ENCODE results near the gene UGT1A4.

The UGT1A4 gene

DNA sequence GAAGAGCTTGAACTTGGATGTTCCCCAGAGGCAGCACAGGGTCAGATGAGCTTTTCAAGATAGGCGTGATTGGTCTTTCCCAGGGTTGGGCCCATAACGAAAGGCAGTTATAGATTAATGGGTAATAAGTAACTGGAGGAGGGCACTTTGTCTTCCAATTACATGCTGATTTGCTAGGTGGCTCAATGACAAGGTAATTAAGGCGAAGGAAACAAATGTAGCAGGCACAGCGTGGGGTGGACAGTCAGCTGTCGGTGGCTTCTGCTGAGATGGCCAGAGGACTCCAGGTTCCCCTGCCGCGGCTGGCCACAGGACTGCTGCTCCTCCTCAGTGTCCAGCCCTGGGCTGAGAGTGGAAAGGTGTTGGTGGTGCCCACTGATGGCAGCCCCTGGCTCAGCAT, at the start of gene UGT1A4:
UGT1A4 (plus strand) TSS at position 185 of the 400 bp plus-strand sequence; CDS start at position 270, 85 bp downstream.
- DNase-seq = no peak

DNA sequence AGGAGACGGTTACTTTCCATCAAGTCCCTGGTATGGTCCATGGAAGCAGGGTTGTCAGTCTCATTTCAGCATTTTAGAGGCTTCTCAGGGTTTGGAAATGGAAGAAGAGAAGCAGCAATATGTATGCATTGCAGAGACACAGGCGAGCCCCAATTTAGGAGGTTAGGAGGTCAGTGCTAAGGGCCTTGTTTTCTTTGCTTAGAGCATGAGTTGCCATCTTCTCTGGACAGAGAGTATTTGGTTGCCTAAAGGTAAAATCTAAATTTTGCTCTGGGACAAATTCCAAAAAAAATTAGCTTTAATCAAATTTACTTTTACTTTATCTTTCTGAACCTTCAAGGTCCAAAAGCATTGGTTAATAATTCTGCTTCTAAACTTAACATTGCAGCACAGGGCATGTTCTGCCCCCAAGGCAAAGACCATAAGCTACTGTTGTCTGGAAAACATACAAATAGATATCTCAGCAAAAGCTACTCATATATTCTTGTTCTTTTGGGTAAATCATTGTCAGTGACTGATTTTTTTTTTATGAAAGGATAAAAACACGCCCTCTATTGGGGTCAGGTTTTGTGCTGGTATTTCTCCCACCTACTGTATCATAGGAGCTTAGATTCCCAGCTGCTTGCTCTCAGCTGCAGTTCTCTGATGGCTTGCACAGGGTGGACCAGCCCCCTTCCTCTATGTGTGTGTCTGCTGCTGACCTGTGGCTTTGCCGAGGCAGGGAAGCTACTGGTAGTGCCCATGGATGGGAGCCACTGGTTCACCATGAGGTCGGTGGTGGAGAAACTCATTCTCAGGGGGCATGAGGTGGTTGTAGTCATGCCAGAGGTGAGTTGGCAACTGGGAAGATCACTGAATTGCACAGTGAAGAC, 47.0 kb upstream of the UGT1A4 start, which contains the start of gene UGT1A9:
UGT1A9 (plus strand) TSS at position 609 of the 872 bp plus-strand sequence; CDS start at position 646, 37 bp downstream.
- no peak for DNase-seq

GRCh38 chr2:233672886-233673285, 45.6 kb upstream of the UGT1A4 start:
- DNase-seq = no peak

DNA sequence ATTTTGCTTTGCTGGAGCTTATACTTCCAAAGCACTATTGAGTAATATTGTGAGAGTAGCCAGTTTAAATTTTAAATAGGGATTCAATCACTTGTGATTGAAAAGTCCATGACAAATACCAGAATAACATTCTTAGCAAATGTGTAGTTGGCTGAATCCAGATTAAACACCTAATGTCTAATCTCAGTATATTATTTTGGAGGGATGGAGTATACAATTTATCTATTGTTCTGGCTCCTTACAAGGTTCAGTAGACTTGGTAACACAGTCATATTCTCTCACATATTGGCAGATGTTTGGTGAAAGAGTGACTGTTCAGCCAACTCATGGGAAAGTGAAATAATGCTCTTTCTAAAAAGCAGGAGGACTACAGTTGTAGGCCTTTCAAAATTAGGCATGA, 44.6 kb upstream of the UGT1A4 start:
- no peak for DNase-seq

- DNase-seq = no peak
Observed at GRCh38 chr2:233674314-233674713, 44.2 kb upstream of the UGT1A4 start.

DNA sequence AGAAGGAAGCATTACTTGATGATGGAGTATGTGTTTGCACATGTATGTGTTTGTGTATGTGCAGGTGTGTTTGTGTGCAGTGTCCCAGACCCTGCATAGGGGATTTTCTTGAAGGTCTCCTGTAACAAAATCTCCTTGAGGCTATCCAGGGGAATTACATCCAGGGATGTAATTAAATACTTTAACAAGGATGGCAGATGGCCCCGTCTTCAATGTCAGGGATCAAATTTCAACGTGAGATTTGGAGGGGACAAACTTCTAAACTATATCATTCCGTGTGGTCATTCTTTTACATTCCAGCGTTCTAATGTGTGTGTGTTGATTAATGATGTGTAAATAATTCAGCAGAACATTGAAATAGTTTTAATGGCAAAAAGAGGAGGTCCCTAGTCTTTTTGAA, 43.5 kb upstream of the UGT1A4 start:
- no peak for DNase-seq

DNA sequence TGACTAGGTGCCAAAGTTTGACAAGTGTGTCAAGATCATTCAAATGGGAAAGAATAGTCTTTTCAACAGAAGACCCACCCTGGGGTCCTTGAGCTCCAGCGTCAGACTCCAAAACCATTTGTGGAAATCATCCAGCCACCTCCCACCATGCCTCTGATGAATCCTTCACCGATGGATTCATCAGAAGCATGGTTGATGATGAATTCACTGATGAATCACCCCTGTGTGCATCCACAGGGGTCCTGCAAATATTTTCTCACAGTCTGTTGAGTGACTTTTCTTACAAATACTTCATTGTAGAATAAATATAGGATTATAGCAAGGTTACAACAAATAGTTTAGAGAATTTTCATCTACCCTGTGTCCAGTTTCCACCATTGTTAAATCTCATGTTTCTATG, 42.5 kb upstream of the UGT1A4 start:
- DNase-seq = no peak

- no peak for DNase-seq
Observed at GRCh38 chr2:233679196-233679595, 39.3 kb upstream of the UGT1A4 start.

GRCh38 chr2:233680361-233681045, 38.0 kb upstream of the UGT1A4 start:
- no peak for DNase-seq

DNA sequence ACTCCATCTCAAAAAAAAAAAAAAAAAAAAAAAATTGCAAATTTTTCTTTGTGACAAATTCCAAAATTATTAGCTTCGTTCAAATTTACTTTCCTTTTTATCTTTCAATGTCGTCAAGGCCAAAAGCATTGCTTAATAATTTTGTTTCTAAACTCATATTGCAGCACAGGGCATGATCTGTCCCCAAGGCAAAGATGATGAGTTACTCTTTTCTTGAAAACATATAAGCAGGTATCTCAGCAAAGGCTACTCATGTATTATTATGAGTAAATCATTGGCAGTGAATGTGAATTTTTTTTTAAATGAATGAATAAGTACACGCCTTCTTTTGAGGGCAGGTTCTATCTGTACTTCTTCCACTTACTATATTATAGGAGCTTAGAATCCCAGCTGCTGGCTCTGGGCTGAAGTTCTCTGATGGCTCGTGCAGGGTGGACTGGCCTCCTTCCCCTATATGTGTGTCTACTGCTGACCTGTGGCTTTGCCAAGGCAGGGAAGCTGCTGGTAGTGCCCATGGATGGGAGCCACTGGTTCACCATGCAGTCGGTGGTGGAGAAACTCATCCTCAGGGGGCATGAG, 36.9 kb upstream of the UGT1A4 start, which contains the start of gene UGT1A7:
UGT1A7 (plus strand) TSS at position 381 of the 579 bp plus-strand sequence; CDS start at position 418, 37 bp downstream.
- DNase-seq = no peak

GRCh38 chr2:233684640-233685039, 33.9 kb upstream of the UGT1A4 start:
- DNase-seq = no peak

GRCh38 chr2:233686928-233687327, 31.6 kb upstream of the UGT1A4 start:
- DNase-seq = no peak

DNA sequence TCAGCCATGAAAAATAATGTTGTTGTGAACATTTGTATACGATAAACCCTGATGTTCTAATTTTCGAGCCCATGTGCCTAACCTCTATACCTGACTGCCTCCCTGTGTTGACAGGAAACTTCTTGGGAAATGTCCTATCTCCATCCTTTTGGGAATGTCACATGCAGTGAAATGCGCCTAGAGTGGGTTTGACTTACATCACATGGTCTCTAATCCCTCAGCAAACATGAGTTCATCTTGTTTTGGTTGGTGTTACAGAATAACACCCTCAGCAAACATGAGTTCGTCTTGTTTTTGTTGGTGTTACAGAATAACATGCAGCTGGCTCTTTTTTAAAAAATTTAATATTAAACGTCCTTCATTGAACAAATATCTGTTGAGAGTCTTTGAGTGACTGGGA, 30.2 kb upstream of the UGT1A4 start:
- DNase-seq = no peak

DNA sequence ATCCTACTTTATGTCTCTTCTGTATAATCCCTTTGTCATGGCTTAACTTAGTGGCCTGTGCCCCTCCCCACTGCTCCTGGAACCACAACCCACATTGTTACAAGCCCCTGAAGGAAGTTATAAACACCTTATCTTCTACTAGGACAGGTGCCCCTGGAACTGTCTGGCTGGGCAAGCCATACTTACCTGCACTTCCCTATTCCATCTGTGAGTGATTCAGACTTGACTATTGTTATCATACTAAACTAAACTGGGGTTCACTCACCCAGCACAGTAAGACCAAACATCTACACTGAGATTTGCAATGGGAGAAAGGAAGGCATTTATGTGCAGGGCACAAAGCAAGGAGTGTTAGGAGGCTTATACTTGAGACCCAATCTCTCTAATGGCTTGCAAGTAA, 29.5 kb upstream of the UGT1A4 start:
- no peak for DNase-seq

DNA sequence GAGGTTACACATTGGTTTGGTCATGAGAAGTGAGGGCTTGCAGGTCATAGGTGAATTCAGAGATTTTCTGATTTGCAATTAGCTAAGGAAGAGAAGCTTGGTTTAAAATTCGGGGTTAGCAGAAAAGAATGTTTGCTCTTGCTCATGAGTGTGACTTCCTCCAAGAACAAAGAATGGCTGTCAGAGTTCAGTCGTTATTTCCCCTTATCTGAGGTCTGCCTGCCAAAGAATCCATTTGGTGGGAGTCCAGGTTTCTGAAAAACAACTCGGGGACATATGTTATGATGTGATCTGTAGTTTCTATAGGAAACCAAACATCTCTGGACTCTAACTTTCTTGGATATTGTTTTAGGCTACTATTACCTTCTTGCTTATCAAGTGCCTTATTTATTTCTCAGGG, 29.0 kb upstream of the UGT1A4 start:
- no peak for DNase-seq

GRCh38 chr2:233690444-233690843, 28.1 kb upstream of the UGT1A4 start:
- DNase-seq = no peak

DNA sequence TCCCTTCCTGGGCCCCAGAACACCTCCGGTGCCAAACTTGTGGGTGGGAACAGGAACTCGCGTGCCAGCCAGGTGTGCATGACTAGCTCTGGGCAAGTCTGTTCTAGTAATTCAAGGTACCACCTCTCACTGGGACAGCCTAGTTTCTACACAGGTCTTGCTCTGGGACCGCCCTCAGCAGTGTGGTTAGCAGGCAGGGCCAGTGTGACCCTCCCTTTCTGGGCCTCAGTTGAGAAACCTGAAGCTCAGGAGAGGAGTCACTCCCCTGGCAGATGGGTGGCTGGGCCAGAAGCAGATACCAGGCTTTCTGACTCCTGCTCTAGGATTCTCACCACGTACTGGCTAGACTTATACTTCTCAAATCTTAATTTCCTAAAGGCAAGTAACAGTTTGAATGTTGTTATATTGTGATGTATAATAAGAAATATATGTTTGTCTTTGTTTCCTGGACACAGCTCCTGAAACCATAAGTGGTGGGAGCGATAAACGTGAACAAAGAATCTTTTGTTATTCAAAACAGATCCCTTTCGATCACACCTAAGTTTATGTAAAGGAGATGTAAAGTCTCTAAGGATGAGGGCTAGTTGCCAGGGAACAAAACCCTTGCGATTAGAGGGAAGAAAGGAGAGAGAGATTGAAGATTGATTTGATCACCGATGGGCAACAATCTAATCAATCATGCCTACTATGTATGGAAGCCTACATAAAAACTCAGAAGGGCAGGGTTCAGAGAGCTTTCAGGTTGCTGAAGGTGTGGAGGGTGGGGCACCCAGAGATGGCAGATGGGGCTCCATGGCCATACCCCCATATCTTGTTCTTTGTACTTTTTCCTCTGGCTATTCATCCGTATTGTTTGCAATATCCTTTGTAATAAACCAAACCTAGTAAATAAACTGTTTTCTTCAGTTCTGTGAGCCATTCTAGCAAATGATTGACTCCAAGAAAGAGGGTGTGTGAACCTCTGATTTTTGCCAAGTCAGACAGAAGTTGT, 26.8 kb upstream of the UGT1A4 start:
- DNase-seq = no peak

GRCh38 chr2:233692648-233693047, 25.9 kb upstream of the UGT1A4 start, which contains the start of gene UGT1A6:
UGT1A6 (plus strand) TSS chr2:233692890; CDS start chr2:233693005, 115 bp downstream.
- no peak for DNase-seq

DNA sequence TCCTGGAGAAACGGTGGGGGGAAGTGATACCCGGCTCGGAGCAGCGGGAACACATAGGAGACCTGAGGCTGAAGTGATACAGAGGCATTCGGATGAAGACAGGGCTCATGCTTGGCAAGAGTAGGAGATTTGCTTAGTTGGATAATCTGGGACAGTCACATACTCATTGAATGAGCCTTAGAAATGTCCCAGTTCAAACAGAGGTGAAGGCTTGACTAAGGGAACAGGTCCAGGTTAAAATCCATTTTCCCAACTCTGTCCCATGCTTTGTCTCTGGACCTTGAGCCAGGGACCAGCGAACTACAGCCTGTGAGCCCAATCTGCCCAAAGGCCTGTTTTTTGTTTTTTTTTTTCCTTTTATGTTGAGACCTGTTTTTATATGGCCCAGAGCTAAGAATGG, 24.6 kb upstream of the UGT1A4 start:
- DNase-seq = no peak

DNA sequence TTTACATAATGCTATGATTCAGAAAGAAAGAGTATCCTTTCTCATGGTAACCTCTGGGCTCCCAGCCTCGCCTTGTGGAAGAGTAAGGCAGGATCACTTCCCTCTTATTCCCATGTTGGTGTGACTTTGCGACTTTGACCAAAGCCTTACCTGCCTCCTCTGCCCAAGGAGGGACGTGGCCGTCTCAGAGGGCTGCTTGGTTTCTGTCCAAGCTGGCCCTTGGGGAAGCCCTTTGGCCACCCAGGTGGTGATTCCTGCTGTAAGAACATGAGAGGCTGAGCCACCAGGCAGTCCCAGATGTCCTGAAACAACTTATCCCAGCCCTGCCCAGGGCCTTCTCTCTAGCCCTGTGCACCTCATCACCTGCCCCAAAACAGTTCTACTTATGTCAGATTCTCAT, 19.8 kb upstream of the UGT1A4 start:
- DNase-seq = no peak

DNA sequence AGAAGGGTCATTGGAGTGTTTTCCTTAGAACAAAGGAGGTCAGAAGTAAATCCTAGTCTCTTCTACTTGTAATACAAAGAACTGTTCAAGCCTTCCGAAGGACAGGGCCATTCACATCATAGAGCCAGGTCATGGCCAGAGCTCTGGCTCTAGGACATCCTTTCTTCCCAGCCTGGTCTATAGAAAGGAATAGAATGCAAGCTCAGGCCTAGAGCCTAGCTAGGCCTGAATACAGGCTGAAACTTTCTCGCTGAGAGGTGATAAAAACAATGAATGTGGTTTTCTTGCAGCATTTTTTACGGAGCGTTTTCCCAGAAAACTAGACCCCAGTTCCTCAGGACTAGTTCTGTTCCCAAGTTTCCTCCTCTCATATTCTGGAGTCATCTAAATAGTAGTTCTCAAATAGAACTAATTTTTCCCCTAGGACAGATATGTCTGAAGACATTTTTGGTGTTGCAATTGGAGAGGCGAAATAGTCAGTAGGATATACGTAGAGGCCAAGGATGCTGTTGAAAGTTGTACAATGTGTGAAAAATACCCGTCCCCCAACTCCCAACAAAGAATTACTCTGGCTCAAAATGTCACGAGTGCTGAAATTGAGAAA, 19.0 kb upstream of the UGT1A4 start:
- DNase-seq = no peak

Measured in CD4-positive, alpha-beta T cell treated with Interleukin-6 for 4 hours (primary cell).